GM12874 (cell line): ENCODE data around the gene PLG.

Experiments used
- CTCF ChIP-seq: IDR thresholded peaks from 2 replicates; pipeline ENCODE4 v1.5.1; 2011; ENCODE audit warnings: low read depth, mild to moderate bottlenecking, control low read depth, low read length, moderate library complexity; ENCODE audit not compliant: insufficient read depth

Gene PLG

GRCh38 chr6:160791981-160792418, 90.0 kb downstream of the PLG start:
- no peak for TF ChIP-seq CTCF

GRCh38 chr6:160792708-160793107, 90.7 kb downstream of the PLG start:
- no peak for TF ChIP-seq CTCF

GRCh38 chr6:160793652-160794051, 91.6 kb downstream of the PLG start:
- TF ChIP-seq CTCF = no peak

- TF ChIP-seq CTCF = no peak
Observed at GRCh38 chr6:160795721-160796120, 93.7 kb downstream of the PLG start.

- TF ChIP-seq CTCF = no peak
Observed at GRCh38 chr6:160798625-160799024, 96.6 kb downstream of the PLG start.

GRCh38 chr6:160799801-160800506, 97.9 kb downstream of the PLG start:
- no peak for TF ChIP-seq CTCF

GRCh38 chr6:160801418-160801817, 99.4 kb downstream of the PLG start:
- no peak for TF ChIP-seq CTCF
